Measurements from ENCODE around the gene BEST1.
A peak's percentile ranks its signal among the peaks of the same experiment; 100 is the strongest.

The BEST1 gene

DNA sequence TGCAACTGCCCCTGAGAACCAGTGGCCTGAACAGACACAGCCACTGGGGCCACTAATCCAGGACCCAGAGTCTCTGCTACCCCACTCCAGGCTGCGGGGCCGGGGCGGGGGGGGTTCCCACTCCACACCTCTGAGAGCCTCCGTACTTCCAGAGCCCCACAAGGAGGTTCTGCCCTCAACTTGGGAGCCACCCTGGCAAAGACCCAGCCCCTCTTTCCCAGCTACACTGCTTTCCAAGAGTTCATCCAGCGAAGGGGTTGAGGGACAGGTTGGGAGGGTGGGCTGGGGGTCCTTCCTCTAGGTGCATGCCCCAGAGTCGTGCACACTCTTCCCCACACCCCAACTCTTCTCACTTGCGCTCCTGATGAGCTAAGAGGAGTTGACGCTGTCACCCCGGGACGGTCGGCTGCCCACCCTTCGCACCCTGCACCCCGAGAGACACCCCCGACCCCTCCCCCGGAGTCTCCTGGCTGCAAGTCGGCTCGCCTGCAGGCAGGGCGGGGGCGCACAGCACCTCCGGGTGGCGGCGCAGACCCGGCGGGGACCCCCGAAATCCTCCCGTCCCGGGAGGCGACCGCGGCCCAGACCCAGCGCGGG, 33.3 kb upstream of the BEST1 start:
- no peak for DNase-seq

DNA sequence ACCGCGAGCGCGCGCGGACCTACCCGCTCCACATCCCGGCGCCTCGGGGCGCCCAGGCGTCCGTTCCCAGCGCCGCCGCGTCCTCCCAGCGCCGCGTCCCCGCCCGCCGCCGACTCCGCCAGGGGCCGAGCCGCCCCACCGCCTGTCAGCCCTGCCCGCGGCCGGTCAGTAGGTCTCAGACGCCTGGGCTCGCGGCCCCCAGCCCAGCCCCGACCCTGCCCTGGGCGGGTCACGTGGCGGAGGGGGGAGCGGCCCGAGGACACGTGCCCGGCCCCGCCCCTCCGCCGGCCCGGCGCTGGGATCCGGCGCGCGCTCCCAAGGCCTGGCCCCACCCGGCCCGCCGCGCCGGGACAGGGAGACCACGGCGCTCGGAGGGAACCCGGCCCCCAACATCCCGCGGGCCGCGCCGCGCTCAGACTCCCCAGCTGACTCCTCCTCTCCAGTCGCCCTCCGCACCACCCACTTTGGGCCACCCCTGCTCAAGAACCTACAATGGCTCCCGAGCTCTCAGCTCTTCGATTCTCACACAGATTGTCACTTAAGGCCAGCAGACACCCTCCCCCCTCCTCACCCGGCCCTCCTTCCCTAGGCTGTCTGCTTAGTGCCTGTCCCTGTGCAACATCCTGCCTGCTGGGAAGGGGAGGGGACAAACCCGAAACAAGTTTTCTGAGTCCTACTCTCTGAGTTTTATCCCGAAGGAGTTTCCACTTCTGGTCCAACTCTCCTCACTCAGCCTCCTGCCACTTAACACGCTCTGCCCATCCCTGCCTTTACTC, 32.6 kb upstream of the BEST1 start, which contains the start of gene RAB3IL1:
Gene RAB3IL1 (minus strand): TSS at position 233 of the 776 bp plus-strand sequence. CDS start 199 bp downstream, at position 34.
- DNase-seq = no peak

DNA sequence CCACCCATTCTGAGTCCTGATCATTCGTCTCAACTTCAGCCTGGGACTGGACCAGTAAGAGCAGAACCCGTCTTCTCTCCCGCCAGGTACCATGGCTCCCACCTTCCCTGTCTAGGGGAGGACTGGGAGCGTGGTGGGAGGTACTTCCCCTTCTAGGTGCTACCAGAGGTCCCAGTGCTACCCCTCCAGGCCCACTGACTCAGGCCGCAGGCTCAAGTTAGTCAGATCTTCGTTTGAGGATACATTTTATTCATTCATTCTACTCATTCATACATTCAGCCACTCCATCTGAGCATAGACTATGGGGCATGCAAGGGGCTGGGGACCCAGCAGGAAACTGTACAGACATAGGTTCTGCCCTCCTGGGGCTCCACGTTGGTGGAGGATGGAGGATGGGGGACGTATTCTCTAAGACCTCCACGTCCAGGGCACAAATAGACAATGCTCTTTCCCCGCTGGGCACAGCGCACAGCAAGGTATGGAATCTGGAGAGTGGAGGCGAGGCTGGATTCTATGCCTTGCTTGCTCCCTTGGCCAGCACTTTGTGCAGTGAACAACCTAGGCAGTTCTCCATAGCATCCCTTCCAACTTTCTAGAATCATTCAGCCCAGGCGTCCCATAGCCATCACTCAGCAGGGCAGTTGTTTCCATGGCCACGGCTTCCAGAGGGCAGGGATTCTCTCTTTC, 31.8 kb upstream of the BEST1 start:
- no peak for DNase-seq

DNA sequence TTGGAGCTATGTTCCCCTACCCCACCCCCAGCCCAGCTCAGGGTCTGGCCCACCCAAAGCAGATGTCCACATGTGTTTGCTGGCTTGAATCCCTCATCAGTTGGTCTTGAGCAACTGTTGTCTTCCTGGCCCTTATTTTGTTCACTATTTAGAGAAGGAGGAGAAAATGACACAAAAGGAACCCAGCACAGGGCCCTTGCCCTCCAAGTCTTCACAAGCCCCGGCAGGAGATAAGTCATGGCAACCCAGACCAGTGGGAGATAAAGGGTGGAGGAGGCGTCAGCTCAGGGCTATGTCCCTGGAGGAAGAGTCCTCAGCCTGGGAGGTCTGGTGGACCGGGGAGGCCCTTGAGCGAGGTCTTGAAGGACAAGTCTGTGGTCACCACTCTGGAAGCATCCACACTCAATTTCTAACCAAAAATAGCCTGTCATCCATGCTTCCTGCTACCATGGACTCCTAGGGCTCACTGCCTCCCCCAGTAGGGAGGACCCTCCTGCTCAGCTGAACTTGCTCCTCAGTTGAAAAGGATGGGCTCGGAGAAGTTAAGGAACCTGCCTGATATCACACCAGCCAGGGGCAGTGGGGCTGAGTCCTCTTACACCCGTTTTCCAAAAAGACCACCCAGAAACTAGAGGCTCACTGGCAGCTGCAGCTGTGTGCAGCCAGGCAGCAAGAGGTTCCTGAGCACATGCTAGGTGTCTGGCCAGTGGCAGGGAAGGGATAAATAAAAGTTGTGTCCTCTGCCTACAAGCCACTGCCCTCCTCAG, 31.0 kb upstream of the BEST1 start:
- DNase-seq = no peak

DNA sequence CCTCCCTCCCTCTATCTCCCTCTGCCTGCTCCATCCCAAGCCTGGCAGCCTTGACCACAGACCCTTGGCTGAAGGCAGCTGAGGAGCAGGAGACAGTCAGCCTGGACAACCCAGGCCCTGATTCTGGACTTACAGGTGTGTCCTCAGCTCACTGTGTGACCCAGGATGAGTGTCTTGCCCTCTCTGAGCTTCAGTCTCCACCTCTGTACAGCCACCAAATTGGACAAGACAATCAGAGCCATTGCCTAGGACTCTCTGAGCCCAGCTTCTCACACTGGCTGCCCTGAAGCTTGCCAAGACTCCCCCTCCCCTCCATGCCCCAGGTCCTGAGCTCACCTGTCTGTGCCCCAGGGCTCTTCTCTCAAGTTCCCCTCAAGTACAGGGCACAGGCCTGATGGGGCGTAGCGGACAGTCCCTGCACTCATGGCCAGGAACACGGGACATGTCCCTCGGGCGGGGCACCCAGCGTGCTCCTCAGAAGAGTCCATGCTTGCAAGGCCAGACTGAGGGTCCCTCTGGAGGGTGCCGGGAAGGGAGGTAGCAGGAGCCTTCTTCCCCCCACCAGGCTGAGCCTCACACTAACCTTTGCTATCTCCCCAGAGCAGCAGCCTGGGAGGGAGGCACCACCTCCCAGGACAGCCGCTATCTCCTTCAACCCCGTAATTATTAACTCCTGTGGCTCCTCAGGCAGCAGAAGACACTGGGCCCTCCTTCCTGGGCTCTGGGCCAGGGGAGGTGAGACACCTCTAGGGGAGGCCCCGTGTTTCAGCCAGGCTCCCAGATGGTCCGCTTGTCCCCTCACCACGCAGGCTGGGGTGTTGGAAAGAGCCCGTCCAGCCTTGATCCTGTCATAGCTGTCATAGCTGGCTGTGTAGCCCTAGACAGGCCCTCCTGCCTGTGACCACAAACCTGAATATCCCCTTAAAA, 30.2 kb upstream of the BEST1 start:
- no peak for DNase-seq

DNA sequence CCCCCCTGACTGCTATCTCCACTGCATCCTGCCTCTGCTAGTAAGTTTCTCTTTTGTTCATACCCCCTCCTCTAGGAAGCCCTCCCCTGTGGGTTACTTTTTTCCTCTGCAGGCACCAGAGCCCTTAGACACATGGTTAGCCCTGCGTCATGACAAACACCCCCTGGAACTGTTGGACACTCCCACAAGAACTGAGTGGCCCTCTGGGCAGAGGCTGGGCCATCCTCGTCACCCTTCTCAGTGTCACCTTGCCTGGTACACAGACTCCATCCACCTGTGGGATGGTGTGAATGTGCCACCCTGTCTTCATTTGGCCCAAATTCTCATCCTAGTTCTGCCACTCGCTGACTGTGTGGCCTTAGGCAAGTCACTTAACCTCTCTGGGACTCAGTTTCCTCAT, 28.7 kb upstream of the BEST1 start:
- DNase-seq = no peak

DNA sequence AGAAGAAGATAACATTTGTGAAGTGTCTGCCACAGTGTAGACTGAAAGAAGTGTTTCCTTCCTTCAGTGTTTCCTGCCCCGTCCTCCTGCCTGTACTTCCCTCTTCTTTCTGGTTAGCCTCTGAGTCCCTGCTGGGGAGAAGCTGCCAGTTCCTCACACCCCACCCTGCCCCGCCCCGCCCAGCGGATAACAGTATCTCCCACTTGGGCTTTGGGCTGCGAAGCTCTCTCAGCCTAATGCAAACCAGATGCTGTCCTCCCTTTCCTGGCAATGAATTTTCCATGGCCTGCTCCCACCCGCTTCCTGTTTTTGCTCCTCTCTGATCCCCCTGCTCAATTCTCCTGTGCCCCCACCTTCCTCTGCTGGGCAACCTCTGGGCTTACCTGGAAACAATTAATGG, 27.6 kb upstream of the BEST1 start:
- no peak for DNase-seq

DNA sequence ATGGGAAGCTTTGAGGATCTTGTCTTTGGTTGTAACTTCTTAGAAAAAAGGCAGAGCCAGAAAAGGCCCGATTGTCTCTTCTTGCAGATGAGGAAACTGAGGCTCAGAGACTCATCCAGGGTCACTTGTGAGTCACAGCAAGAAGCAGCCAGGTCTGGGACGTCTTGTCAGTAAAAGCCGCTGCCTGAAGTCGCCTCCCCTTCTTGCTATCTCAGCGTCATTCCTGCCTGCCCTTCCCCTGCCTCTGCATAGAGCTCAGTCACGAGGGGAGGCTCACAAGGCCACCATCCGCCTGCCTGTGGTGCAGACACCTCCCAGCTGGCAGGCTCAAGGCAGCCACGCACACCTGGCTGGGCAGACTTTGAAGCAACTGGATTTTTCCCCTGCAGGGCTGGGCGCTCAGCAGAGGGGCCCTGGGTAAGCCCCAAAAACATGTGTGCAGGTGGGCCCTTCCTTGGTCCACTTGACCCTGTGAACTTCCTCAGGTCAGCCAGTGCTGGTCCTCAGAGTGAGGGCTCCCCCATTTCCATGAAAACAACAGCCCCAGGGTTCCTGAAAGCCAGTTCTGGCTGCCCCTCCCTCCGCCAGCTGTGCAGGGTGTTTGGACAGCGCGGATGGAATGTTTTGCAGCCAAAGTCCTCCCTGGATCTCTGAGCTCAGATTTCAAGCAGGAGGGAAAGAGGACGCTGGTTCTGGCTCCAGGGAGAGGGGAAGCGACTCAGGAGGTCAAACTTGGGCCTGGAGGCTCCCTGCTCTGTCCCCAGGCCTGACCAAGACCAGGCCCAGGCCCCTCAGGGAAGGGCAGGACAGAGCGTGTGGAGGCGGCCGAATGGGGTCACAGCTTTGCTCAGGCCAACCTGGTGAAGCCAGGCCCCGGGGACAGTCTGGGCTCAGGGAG, 26.7 kb upstream of the BEST1 start:
- no peak for DNase-seq

DNA sequence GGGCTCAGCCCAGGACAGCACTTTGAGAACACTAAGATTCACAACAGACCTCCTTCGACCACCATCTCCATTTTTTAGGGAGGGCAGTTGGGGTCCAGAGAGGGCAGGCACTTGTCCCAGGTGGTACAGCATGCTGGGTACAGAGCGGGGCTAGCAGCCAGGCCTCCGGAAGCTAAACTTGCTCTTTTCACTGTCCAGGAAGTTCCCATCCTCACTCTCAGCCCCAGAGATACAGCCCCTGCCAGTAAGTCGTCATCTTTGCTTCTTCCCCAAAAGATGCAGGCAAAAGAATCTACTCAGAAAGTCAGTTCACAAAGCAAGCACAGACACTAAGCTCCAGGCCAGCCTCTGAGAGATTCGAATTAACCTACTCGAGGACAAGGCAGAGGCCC, 26.1 kb upstream of the BEST1 start:
- no peak for DNase-seq

DNA sequence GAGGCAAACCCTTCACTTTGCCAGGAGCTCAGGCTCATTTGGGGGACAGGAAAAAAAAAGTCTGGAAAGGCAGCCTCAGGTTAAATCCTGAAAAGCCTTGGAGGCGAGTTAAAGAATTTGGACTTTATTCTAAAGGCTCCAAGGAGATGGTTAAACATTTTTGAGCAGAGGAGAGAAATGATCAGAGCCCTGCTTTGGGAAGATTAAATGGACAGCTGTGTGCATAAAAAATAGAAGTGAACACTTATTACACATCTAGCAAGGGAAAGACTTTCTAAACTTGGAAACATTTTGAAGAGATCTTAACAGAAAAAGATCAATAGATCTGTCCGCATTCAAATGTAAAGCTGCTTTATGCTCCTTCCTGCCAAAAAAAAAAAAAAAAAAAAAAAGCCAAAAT, 24.4 kb upstream of the BEST1 start:
- DNase-seq = no peak

DNA sequence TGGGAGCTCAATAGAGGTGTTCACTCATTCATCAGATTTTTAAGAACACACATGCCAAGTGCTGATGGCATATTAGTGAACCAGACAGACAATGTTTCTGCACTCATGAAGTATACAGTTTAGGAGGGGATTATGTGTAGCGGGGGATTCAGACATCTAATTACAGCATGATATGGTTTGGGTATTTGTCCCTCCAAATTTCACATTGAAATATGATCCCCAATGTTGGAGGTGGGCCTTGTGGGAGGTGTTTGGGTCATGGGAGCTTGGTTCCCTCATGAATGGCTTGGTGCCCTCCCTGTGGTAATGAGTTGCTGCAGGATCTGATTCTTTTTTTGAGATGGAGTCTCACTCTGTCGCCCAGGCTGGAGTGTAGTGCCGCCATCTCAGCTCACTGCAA, 23.9 kb upstream of the BEST1 start:
- no peak for DNase-seq

DNA sequence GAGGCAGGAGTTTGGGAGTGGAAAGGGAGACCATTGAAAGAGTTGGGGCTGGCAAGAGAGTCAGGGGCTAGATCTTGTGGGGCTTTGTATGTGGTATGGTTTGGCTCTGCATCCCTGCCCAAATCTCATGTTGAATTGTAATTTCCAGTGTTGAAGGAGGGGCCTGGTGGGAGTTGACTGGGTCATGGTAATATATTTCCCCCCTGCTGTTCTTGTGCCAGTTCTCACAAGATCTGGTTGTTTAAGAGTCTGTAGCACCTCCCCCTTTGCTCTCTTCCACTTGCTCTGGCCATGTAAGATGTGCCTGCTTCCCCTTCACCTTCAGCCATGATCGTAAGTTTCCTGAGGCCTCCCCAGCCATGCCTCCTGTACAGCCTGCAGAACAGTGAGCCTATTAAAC, 22.6 kb upstream of the BEST1 start:
- no peak for DNase-seq

DNA sequence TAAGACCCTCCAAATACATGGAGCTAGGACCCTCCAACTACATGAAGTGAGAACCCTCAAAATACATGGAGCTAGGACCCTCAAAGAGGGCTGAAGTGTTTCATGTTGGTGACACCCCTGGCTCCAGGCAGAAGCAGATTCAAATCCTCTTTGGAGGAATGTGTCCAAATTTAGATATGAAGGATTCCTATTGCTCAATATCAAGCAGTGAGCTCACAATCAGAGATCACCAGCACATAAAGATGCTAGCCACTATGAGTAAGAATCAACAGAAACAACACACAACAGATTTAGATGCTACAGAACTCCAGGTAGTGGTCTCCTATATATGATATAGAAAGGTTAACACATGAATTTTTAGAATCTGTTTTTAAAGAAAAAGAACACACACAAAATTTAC, 21.5 kb upstream of the BEST1 start:
- no peak for DNase-seq

DNA sequence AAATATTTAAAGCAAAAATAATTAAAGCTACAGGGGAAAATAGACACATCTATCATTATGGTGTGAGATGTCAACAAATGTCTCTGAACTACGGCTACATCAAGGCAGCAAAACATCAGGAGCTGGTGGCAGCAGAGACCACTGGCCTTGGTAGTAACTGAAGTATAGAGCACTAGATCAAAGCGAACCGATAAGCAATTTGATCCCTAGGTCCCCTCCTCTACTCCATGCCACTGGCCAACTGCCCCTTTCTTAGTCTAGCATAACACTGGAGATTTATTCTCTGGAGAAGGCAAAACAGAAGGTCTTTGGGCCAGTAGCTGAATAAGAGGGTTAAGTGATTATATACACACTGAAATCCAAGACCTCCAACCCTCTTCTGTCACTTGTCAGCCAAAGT, 19.2 kb upstream of the BEST1 start:
- no peak for DNase-seq

DNA sequence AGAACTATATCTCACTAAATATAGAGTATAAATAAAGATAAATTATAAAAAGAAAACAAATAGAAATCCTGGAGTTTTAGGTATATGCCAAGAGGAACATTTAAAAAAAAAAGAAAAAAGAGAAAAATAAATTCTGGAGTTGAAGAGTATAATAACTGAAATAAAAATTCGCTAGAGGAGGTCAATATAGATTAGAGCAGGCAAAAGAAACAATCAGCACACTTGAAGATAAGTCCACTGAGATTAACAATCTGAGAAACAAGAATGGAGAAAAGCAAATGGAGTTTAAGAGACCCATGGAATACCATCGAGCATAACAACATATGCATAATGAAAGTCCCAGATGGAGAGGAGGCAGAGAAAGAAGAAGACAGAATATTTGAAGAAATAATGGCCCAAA, 14.3 kb upstream of the BEST1 start:
- no peak for DNase-seq

DNA sequence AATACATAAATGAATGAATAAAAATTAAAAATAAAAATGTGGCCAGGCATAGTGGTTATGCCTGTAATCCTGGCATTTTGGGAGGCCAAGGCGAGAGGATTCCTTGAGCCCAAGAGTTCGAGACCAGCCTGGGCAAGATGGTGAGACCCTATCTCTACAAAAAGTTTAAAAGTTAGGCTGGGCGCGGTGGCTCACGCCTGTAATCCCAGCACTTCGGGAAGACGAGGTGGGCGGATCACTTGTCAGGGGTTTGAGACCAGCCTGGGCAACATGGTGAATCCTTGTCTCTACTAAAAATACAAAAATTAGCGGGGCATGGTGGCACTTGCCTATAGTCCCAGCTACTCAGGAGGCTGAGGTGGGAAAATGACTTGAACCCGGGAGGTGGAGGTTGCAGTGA, 9.7 kb upstream of the BEST1 start:
- no peak for DNase-seq

DNA sequence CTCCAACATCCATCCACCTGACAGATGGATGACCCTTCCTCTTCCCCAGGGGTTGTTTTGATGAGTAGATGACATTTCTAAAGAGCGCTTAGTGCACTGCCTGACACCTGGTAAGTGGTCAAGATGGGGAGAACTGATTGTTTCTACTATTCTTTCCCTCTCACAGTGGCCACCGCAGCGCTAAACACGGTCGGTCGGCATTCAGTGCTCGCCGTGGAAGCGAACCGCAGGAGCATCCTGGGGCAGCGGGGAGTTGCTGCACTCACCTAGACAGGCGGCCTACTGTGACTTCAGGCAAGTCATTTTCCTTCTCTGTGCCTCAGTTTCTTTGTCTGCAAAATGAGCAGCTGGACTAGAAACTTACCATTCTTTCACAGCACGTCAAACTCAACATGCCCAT, 5.0 kb upstream of the BEST1 start:
- no peak for DNase-seq

DNA sequence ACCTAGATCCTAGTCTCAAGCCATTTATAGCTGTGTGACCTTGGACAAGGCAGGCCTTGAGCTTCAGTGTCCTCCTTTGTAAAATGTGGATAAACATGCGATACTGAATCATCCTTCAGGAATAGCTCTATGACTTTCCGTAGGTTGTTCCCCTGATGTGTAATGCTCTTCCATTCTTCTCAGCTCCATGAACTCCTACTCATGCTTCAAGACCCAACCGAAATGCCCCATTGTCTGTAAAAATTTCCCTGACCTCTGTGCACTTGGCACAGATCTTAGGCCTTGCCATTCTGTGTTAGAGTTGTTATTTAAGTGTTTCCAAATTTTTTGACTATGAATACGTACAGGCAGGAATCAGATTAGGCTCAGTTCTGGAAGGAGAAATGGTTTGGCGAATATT, 3.3 kb upstream of the BEST1 start:
- DNase-seq = no peak

DNA sequence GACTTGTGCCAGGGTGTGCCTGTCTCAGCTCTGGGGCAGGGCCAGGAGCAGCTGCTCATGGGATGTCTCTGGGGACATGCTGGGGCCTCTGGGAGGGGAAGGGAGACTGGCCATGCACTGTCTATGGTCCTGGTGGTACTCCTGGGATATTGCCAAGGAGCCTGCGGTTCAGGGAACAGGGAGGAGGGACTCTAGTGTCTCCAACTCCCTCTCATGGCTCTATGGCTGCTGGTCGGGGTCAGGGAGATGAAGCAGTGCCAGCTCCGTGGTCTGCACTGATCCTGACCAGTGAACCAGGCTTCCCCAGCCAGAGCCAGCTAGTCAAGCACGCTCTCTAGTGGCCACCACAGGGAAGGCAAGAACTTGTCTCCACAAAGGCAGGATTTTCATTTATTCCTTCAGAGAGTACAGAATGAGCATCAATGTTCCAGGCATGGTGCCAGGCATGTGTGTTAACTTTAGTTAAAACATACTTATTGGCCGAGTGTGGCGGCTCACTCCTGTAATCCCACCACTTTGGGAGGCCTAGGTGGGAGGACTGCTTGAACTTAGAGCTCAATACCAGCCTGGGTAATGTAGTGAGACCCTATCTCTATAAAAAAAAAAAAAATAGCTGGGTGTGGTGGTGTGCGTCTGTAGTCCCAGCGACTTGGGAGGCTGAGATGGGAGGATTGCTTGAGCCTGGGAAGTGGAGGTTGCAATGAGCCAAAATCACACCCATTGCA, 2.5 kb upstream of the BEST1 start:
- peak; percentile 72 for DNase-seq

DNA sequence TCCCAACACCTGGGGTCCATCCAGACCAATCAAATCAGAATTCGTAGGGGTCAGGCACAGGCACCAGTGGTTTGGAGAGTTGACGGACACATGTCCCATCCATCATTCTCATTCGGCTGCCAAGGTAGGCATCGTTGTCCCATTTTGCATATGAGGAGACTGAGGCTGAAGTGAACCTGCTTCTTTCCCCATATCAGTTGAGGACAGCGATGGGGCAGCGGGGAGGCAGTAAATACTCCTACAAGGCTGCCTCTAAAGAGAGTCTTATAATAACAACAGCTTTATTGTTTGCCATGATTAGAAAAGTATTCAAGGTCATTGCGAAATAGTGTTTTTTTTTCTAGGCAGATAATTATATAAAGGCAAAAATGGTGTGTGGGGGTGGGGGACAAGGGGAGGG, 1.6 kb upstream of the BEST1 start:
- no peak for DNase-seq
